GM12878 (cell line): ENCODE results near the gene PARP16. TPM values are rescaled to one million over a fixed set of nuclear protein-coding genes. Genes with fewer than 3 reads are reported as not detected.

Source experiments
- FOXK2 ChIP-seq: fragments of 450-650 bp; IDR thresholded peaks from 2 replicates; pipeline ENCODE4 v1.6.1; 2017; ENCODE audit warnings: mild to moderate bottlenecking, moderate library complexity
- ZBTB40 ChIP-seq: fragments of 450-650 bp; IDR thresholded peaks from 2 replicates; pipeline ENCODE4 v1.6.1; 2016; ENCODE audit warnings: mild to moderate bottlenecking, moderate library complexity, borderline replicate concordance
- ZNF592 ChIP-seq: fragments of 450-650 bp; IDR thresholded peaks from 2 replicates; pipeline ENCODE4 v1.6.1; 2017; ENCODE audit warnings: mild to moderate bottlenecking, moderate library complexity
- polyA plus RNA-seq, 11 experiments: library from polyadenylated mRNA; depleted of rRNA in 4 of 11; unstranded in 6 of 11; stranded (reverse) in 5 of 11; fragments of >200 nt; fragmentation: Nextera tagmentation in 4 of 11; fragmentation: Illumina TruSeq in 1 of 11; extraction: Ambion mirVana in 4 of 11; extraction: Trizol in 1 of 11; gene quantifications; 1 replicate in 1 of 11; 2 replicates in 10 of 11; pipeline versions ENCODE4 v1.2.1 to v1.2.3, GENCODE V29; 2011 to 2016; ENCODE audit warnings: inconsistent platforms in 2 of 11, missing spikeins in 2 of 11, low read depth in 1 of 11
- total RNA-seq, 4 experiments: library from RNA; depleted of rRNA in 3 of 4; stranded (reverse); fragments of >200 nt in 3 of 4; fragmentation: Illumina TruSeq in 1 of 4; extraction: Trizol in 1 of 4; gene quantifications; 2 replicates each; pipeline versions ENCODE4 v1.2.1 to v1.2.3, GENCODE V29; 2013 to 2021

The PARP16 gene
- total and polyA plus RNA-seq, 10 of the 15 experiments (the other 5 are each of a cell fraction or from before 2014, with no cell fraction given) = 4.9 to 15.7 (median 9.9) TPM

DNA sequence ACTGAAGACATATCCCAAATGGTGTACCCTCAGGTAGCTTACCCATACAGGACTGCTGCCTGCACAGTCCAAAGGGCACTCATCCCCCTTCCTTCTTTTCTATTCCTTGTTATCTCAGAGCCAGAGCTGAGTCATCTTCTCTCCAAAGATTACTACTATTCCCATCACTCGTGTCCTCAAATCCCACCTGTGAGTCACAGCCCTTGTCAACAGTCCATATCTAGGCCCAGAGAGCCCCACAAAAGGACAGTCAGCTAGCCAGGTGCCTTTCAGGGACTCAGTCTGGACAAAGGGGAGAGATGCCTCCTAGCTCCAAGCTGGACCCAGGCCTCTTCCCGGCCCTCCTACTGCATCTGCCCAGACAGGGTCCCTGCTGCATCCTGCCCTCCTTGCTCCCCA is 11.0 kb downstream of the PARP16 start (continued):
- no peak for TF ChIP-seq ZNF592
- TF ChIP-seq ZBTB40 = no peak
- no peak for TF ChIP-seq FOXK2
